Measurements from ENCODE around the gene METAP1D. TPM values are rescaled to one million over a fixed set of nuclear protein-coding genes. Genes with fewer than 3 reads are reported as not detected.

Gene METAP1D
- total RNA-seq, 1 experiment from 2014 or later, result 12.7 TPM

DNA sequence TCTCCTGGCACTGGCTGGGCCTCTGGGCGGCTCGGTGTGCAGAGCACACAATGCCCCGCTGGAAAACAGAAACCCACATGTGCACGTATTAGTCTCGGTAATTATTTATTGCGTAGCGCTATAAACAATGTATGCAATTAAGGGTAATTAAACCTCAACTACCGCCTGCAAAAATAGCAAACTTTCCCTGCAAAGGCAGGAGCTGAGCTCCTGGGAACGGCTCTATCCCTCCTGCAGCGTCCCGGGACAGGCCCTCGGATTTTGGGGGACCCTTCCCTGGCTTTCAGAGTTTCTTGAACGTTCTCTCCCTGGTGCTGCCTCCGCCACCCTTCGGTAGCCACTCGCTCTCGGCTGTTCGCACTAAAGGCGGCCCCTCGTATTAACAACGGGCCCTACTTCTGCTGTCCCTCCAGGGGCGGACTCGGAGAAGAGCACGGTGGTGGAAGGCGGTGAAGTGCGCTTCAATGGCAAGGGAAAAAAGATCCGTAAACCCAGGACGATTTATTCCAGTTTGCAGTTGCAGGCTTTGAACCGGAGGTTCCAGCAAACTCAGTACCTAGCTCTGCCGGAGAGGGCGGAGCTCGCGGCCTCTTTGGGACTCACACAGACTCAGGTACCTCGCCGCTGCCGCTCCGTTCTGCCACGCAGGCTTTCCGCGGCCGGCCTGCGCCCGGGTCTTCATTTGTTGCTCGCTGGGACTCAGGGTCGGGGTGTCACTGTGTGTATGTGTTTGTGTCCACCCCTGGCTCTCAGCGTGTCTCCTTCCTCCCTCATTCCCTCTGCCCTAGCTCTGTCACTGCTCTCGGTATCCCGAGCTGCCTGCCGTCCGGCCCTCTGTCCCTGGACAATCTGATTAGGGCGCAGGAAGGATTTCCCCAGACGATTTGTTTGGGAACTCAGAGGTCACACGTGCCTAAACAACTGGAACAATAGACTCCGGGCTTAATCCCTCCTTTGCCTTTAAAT is 86.8 kb downstream of the METAP1D start:
- ChIA-PET CTCF (interaction anchor here (1.0 to 1.5 kb wide), 2 partner anchors 9 to 10 kb away, joined by 3 to 5 read pairs; no protein-coding TSS in a partner anchor), POLR2A (ENCODE audit: low non-redundant PET) (no interaction called here)
- no peaks in the 10 kb centered on the region for H3K9me3 ChIP-seq (ENCODE audit: low read depth, low read length, poor library complexity, severe bottlenecking)
- H3K36me3 ChIP-seq (ENCODE audit: insufficient read depth, low read length, poor library complexity, severe bottlenecking), result peaks cover 7% of the 10 kb centered on the region
- intact Hi-C loops (cut with micrococcal nuclease; ENCODE audit: unreplicated experiment), result no loop called here
- no TSS peak for BruUV-seq (replicated peaks)
- H3K4me3 ChIP-seq (ENCODE audit: low read depth, low read length, poor library complexity, severe bottlenecking), result peak overlapping the region; percentile 70
- DNase-seq (ENCODE audit: low spot score), result peak; percentile 78
- TF ChIP-seq EZH2 (IDR thresholded peaks at IDR 0.05; ENCODE audit: borderline replicate concordance, low read depth, low read length, poor library complexity, severe bottlenecking), result no peak
- peak; percentile 18; the same call in 1 of the 2 replicates for TF ChIP-seq CTCF (conservative IDR thresholded peaks at IDR 0.05; ENCODE audit: low read depth, low read length)
- peak overlapping the region; percentile 83 for H3K27ac ChIP-seq (ENCODE audit: low read depth, low read length, poor library complexity, severe bottlenecking)
- peaks cover 32% of the 10 kb centered on the region for H3K4me1 ChIP-seq (ENCODE audit: insufficient read depth, low read length, poor library complexity, severe bottlenecking)
- H3K27me3 ChIP-seq (replicated peaks; ENCODE audit: insufficient read depth, low read depth, low read length, poor library complexity), result no peaks in the 10 kb centered on the region

DNA sequence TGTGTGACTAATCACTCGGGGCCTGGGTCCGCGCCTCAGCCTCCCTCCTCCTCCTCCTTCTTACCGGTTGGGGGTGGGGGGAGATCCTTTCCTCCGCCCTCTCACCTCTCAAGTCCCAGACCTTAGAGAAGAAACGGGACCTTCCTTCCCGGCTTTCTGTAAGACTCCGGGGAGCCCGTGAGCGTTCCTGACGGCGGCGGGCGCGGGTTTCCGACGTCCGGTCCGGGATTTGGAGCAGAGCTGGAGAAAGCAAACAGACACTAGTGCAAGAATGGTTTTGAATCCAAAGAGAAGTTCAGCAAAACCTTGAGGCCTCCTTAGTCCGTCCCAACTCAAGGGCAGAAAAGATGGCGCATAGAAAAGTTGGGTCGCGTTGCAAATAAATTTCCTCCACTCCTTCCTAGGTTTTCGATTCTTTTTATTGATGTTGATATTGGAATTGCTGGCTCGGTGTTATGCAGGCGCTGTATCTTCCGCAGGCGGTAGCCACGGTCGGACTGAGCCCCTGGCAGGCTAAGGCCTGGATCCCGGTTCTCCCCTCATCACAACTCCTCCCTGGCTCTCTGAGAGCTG is 87.5 kb downstream of the METAP1D start:
- H3K27me3 ChIP-seq (replicated peaks; ENCODE audit: insufficient read depth, low read depth, low read length, poor library complexity), result no peaks in the 10 kb centered on the region
- H3K36me3 ChIP-seq (ENCODE audit: insufficient read depth, low read length, poor library complexity, severe bottlenecking), result peaks cover 7% of the 10 kb centered on the region
- no peaks in the 10 kb centered on the region for H3K9me3 ChIP-seq (ENCODE audit: low read depth, low read length, poor library complexity, severe bottlenecking)
- ChIA-PET CTCF (no interaction called here), POLR2A (ENCODE audit: low non-redundant PET) (no interaction called here)
- BruUV-seq (replicated peaks), result no TSS peak
- peaks cover 38% of the 10 kb centered on the region for H3K4me1 ChIP-seq (ENCODE audit: insufficient read depth, low read length, poor library complexity, severe bottlenecking)
- intact Hi-C loops (cut with micrococcal nuclease; ENCODE audit: unreplicated experiment), result no loop called here
- TF ChIP-seq CTCF (conservative IDR thresholded peaks at IDR 0.05; ENCODE audit: low read depth, low read length) (no peak), EZH2 (IDR thresholded peaks at IDR 0.05; ENCODE audit: borderline replicate concordance, low read depth, low read length, poor library complexity, severe bottlenecking) (no peak)
- no peak for DNase-seq (ENCODE audit: low spot score)
- peak overlapping the region; percentile 70 for H3K4me3 ChIP-seq (ENCODE audit: low read depth, low read length, poor library complexity, severe bottlenecking)
- peak overlapping the region; percentile 83 for H3K27ac ChIP-seq (ENCODE audit: low read depth, low read length, poor library complexity, severe bottlenecking)

DNA sequence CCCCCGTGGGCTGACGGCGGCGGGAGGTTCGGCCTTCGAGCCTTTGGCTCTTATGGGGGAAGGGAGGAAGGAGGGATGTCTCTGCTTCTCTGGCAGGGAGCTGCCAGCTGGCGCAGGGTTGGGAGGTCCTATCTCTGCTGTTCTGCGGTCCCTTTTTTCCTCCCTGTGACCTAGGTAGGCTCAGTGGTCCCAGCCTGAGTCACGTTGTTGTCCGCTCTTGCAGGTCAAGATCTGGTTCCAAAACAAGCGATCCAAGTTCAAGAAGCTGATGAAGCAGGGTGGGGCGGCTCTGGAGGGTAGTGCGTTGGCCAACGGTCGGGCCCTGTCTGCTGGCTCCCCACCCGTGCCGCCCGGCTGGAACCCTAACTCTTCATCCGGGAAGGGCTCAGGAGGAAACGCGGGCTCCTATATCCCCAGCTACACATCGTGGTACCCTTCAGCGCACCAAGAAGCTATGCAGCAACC is 88.1 kb downstream of the METAP1D start:
- H3K27me3 ChIP-seq (replicated peaks; ENCODE audit: insufficient read depth, low read depth, low read length, poor library complexity), result no peaks in the 10 kb centered on the region
- BruUV-seq (replicated peaks), result no TSS peak

More for the DNA sequence above, 88.1 kb downstream of the METAP1D start:
- DNase-seq (ENCODE audit: low spot score), result no peak
- no peaks in the 10 kb centered on the region for H3K9me3 ChIP-seq (ENCODE audit: low read depth, low read length, poor library complexity, severe bottlenecking)
- intact Hi-C loops (cut with micrococcal nuclease; ENCODE audit: unreplicated experiment), result no loop called here
- peaks cover 43% of the 10 kb centered on the region for H3K4me1 ChIP-seq (ENCODE audit: insufficient read depth, low read length, poor library complexity, severe bottlenecking)
- H3K36me3 ChIP-seq (ENCODE audit: insufficient read depth, low read length, poor library complexity, severe bottlenecking), result peaks cover 7% of the 10 kb centered on the region
- ChIA-PET POLR2A (ENCODE audit: low non-redundant PET) (interaction anchor here (0.6 kb wide), 1 partner anchor 249 kb away, joined by 3 read pairs; no protein-coding TSS in a partner anchor), CTCF (no interaction called here)
- TF ChIP-seq EZH2 (IDR thresholded peaks at IDR 0.05; ENCODE audit: borderline replicate concordance, low read depth, low read length, poor library complexity, severe bottlenecking) (no peak), CTCF (conservative IDR thresholded peaks at IDR 0.05; ENCODE audit: low read depth, low read length) (no peak)
- H3K27ac ChIP-seq (ENCODE audit: low read depth, low read length, poor library complexity, severe bottlenecking), result no peak overlapping the region
- peak overlapping the region; percentile 70 for H3K4me3 ChIP-seq (ENCODE audit: low read depth, low read length, poor library complexity, severe bottlenecking)
